Glutamatergic neuron (in vitro differentiated cells): ENCODE results near the gene PTPRN2. TPM values are rescaled to one million over a fixed set of nuclear protein-coding genes. Genes with fewer than 3 reads are reported as not detected.

Experiments
- DNase-seq: peaks from one replicate; pipeline ENCODE4 v3.0.0; 2022
- H3K27ac Mint-ChIP-seq: one replicate; pipeline ENCODE4 v1.8.0; 2020; ENCODE audit warnings: mild to moderate bottlenecking, mixed read lengths, inconsistent platforms; ENCODE audit not compliant: unreplicated experiment
- H3K27me3 Mint-ChIP-seq: one replicate; pipeline ENCODE4 v1.8.0; 2020; ENCODE audit warnings: mild to moderate bottlenecking, moderate library complexity, mixed read lengths, inconsistent platforms; ENCODE audit not compliant: unreplicated experiment
- H3K36me3 Mint-ChIP-seq: one replicate; pipeline ENCODE4 v1.8.0; 2020; ENCODE audit warnings: mild to moderate bottlenecking, mixed read lengths, inconsistent platforms; ENCODE audit not compliant: unreplicated experiment
- H3K4me1 Mint-ChIP-seq: one replicate; pipeline ENCODE4 v1.8.0; 2020; ENCODE audit warnings: mild to moderate bottlenecking, low read depth, mixed read lengths, inconsistent platforms; ENCODE audit not compliant: unreplicated experiment
- H3K4me3 Mint-ChIP-seq: one replicate; pipeline ENCODE4 v1.8.0; 2020; ENCODE audit warnings: mild to moderate bottlenecking, mixed read lengths, inconsistent platforms; ENCODE audit not compliant: unreplicated experiment
- H3K9me3 Mint-ChIP-seq: one replicate; pipeline ENCODE4 v1.8.0; 2020; ENCODE audit warnings: mild to moderate bottlenecking, moderate library complexity, mixed read lengths, inconsistent platforms; ENCODE audit not compliant: unreplicated experiment
- CTCF ChIP-seq: fragments of 200-600 bp; sonication (generic); IDR thresholded peaks from one replicate; pipeline ENCODE4 v1.5.0; 2021; ENCODE audit not compliant: partially characterized antibody, unreplicated experiment
- total RNA-seq: library from RNA; stranded (reverse); fragmentation: NEBNext Ultra II Directional; extraction: Animal tissue kit (Norgen Biotek cat#: 25700); gene quantifications from one replicate; pipeline ENCODE4 v1.2.1, GENCODE V29; 2021; ENCODE audit not compliant: unreplicated experiment

PTPRN2 gene
- total RNA-seq, 1 donor from 2014 or later = 49.0 TPM

- TF ChIP-seq CTCF = no peak
- H3K27ac Mint-ChIP-seq = no peak overlapping the region
- peaks cover 13% of the 10 kb centered on the region for H3K36me3 Mint-ChIP-seq
- no peak for DNase-seq
- H3K4me1 Mint-ChIP-seq = peaks cover 15% of the 10 kb centered on the region
- H3K4me3 Mint-ChIP-seq = no peak overlapping the region
- peaks cover 14% of the 10 kb centered on the region for H3K27me3 Mint-ChIP-seq
- peaks cover 28% of the 10 kb centered on the region for H3K9me3 Mint-ChIP-seq
Measured at GRCh38 chr7:157932498-157933218, 655.0 kb downstream of the PTPRN2 start.

GRCh38 chr7:157930926-157931466, 656.6 kb downstream of the PTPRN2 start:
- no peak for DNase-seq
- TF ChIP-seq CTCF = no peak
- peaks cover 5% of the 10 kb centered on the region for H3K36me3 Mint-ChIP-seq
- H3K27me3 Mint-ChIP-seq = peaks cover 7% of the 10 kb centered on the region
- no peak overlapping the region for H3K4me3 Mint-ChIP-seq
- peaks cover 28% of the 10 kb centered on the region for H3K9me3 Mint-ChIP-seq
- H3K4me1 Mint-ChIP-seq = peaks cover 14% of the 10 kb centered on the region
- H3K27ac Mint-ChIP-seq = no peak overlapping the region

GRCh38 chr7:157930441-157930840, 657.2 kb downstream of the PTPRN2 start:
- peaks cover 30% of the 10 kb centered on the region for H3K9me3 Mint-ChIP-seq
- no peak overlapping the region for H3K4me3 Mint-ChIP-seq

GRCh38 chr7:157929671-157930070, 658.0 kb downstream of the PTPRN2 start:
- TF ChIP-seq CTCF = no peak
- no peak for DNase-seq
- H3K4me1 Mint-ChIP-seq = peaks cover 13% of the 10 kb centered on the region
- peaks cover 5% of the 10 kb centered on the region for H3K36me3 Mint-ChIP-seq
- H3K9me3 Mint-ChIP-seq = peaks cover 30% of the 10 kb centered on the region
- peak overlapping the region; percentile 4 for H3K4me3 Mint-ChIP-seq
- peaks cover 7% of the 10 kb centered on the region for H3K27me3 Mint-ChIP-seq
- no peak overlapping the region for H3K27ac Mint-ChIP-seq

More at GRCh38 chr7:157930441-157930840, 657.2 kb downstream of the PTPRN2 start:
- no peak for TF ChIP-seq CTCF
- DNase-seq = no peak
- Mint-ChIP-seq H3K4me1 (peaks cover 13% of the 10 kb centered on the region), H3K36me3 (peaks cover 5% of the 10 kb centered on the region), H3K27me3 (peaks cover 7% of the 10 kb centered on the region), H3K27ac (no peak overlapping the region)

- Mint-ChIP-seq H3K36me3 (peaks cover 5% of the 10 kb centered on the region), H3K4me3 (no peak overlapping the region), H3K27ac (peak overlapping the region; percentile 43), H3K27me3 (peaks cover 7% of the 10 kb centered on the region), H3K9me3 (peaks cover 28% of the 10 kb centered on the region), H3K4me1 (peaks cover 13% of the 10 kb centered on the region)
- TF ChIP-seq CTCF = no peak
- no peak for DNase-seq
Measured at GRCh38 chr7:157928808-157929425, 658.7 kb downstream of the PTPRN2 start.
